CD4-positive, alpha-beta T cell treated with Interleukin-2 at 100 ng/mL for 4 hours (primary cell): ENCODE measurements around the gene NUB1.
"Not testable (repeated sequence)": the region's sequence is repeated elsewhere in the genome, so short reads cannot be mapped to it uniquely, and the experiment has no call there.

Source experiments
- DNase-seq: peaks from one replicate; pipeline ENCODE4 v3.0.0-alpha.2; 2020; ENCODE audit warnings: low spot score

Gene NUB1, protein sequence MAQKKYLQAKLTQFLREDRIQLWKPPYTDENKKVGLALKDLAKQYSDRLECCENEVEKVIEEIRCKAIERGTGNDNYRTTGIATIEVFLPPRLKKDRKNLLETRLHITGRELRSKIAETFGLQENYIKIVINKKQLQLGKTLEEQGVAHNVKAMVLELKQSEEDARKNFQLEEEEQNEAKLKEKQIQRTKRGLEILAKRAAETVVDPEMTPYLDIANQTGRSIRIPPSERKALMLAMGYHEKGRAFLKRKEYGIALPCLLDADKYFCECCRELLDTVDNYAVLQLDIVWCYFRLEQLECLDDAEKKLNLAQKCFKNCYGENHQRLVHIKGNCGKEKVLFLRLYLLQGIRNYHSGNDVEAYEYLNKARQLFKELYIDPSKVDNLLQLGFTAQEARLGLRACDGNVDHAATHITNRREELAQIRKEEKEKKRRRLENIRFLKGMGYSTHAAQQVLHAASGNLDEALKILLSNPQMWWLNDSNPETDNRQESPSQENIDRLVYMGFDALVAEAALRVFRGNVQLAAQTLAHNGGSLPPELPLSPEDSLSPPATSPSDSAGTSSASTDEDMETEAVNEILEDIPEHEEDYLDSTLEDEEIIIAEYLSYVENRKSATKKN

GRCh38 chr7:151341357-151342101 lies at the start of gene NUB1:
Gene NUB1 (plus strand): TSS chr7:151341812. CDS start chr7:151345350, 3,538 bp downstream.
- peak; percentile 89 for DNase-seq

GRCh38 chr7:151292850-151293249 lies 48.8 kb upstream of the NUB1 start:
- no peak for DNase-seq

DNA sequence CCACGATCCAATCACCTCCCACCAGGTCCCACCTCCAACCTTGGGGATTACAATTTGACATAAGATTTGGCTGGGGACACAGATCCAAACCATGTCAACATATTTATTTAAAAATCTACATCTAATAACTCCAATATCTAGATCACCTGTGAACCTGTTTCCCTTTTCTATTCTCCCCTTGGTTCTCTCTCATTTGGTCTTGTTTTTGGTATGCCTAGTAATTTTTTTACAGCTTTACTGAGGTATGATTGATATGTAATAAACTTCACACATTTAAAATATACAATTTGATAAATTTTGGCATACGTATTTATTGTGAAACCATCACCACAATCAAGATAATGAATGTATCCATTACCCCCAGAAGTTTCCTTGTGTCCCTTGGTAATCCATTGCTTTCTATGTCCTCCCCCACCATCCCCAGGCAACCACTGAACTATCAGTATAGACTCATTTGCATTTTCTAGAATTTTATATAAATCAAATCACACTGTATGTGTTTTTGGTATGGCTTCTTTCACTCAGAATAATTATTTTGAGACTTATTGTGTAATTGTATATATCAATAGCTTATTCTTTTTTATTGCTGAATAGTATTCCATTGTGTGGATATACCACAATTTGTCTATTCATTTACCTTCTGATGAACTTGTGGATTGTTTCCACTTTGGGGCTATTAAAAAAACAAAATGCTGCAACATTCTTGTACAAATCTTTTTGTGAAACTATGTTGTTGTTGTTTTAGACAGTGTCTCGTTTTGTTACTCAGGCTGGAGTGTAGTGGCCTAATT lies 45.2 kb upstream of the NUB1 start:
- DNase-seq: no peak

GRCh38 chr7:151298765-151299164 lies 42.8 kb upstream of the NUB1 start:
- DNase-seq: no peak

DNA sequence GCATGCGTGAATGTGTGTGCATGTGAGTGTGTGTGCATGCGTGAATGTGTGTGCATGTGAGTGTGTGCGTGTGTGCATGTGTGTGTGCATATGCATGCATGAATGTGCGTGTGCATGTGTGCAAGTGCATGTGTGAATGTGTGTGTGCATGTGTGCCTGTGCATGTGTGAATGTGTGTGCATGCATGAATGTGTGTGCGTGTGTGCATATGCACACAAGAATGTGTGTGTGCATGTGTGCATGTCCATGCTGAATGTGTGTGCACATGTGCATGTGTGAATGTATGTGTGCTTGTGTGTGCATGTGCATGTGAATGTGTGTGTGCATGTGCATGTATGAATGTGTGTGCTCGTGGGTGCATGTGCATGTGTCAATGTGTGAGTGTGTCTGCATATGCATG lies 42.1 kb upstream of the NUB1 start:
- no peak for DNase-seq

GRCh38 chr7:151299940-151300645 lies 41.5 kb upstream of the NUB1 start:
- no peak for DNase-seq

DNA sequence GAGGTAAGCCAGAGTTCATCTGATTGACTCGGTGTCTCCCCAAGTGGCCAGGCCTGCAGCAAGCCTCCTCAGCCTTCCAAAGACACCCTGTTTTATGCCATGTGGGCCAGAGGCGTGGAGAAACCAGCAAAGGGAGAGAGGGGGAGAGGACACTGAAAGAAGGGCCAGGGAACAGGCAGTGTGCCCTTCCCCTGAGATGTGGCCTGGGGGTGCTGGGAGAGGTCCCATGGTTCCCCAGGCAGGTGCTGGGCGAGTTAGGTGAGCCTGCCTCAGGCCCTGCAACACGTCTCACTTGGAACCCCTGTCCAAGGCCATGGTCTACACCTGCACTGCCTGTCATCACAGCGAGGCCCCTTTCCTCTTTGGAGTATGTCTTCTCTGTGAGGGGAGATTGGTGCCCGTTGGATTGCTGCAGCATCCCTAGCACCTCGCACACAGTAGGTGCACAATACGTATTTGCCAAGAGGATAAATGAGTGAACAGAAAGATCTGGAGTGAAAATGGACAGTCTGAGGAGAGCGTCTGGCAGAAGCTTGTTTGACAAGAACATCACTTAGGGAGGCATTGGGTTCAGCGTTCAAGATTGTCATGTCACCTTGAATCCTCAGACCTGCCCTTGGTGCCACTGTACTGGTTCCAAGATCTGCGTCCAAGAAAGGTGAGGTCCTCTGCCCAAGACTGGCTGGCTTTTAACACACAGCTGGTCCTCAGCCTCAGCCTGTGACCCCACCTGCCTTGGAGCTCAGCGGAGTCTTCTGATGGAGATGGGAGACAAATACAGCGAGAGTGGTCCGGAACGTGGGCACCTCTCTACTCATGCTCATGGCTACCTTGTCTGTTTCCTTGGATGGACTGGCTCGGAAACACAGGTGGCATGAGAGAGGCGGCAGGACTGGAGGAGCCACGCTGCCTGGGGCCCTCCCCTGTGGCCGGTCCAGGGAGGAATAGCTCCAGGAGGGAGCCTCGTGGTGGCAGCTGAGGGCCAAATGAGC lies 39.8 kb upstream of the NUB1 start:
- DNase-seq: no peak

DNA sequence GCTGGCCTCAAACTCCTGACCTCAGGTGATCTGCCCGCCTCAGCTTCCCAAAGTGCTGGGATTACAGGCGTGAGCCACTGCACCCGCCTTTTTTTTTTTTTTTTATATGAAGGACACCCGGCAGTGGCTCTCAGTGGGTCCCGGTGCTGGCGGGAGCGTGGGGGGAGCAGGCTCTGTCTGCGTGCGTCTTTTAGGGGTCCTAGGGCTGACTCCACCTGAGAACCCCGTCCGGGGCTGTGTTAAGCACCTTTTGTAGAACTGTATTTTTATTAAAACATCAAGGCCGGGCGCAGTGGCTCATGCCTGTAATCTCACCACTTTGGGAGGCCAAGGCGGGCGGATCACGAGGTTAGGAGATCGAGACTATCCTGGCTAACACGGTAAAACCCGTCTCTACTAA lies 37.4 kb upstream of the NUB1 start:
- not testable (repeated sequence) for DNase-seq

DNA sequence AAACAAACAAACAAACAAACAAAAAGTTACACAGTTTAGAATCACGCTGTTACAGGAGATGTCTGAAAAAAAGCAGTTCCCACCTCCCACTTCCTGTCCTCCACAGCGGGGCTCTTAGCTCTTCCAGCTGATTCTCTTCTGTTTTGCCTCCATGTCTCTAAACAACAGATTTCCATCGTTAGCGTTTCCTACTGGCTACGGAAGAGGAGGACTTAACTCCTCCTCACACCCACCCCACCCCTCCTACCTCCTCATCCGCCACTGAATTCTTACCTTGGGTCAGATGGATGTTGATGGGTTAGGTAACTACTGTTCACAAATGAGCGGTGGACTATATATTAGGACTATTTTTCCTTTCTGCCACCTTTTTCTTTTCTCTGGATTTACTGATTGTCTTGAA lies 36.8 kb upstream of the NUB1 start:
- no peak for DNase-seq

DNA sequence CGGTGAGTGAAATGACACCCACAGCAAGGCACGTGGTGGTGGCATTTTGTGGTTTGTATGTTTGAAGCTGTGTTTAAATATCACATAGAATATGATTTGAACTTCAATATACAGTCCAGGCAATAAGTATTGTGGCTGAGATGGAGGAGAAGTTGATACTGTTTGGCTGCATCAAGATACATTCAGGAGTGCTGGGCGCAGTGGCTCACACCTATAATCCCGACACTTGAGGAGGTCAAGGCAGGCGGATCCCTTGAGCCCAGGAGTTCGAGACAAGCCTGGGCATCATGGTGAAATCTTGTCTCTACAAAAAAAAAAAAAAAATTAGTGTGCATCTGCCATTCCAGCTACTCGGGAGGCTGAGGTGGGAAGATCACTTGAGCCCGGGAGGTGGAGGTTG lies 35.2 kb upstream of the NUB1 start:
- DNase-seq: no peak

GRCh38 chr7:151306860-151307259 lies 34.8 kb upstream of the NUB1 start:
- DNase-seq: no peak

DNA sequence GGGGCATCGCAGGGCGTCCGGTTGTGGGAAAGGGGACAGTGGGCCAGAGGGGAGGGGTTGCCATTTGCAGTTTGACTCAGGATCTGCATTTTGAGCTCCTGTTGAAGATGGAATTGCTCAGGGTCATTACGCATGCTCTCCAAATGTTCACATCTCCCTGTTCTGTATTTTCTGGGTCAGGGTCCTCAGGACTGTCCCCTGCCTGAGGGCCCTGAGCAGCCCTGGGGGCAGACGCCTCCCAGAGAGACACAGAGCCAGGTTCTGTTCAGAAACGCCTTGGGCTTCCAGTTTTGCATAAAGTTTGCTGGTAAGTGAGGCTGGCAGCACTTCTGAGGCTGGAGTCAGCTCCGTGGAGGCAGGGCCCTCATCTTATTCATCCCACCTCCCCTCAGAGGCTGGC lies 34.1 kb upstream of the NUB1 start:
- DNase-seq: no peak

DNA sequence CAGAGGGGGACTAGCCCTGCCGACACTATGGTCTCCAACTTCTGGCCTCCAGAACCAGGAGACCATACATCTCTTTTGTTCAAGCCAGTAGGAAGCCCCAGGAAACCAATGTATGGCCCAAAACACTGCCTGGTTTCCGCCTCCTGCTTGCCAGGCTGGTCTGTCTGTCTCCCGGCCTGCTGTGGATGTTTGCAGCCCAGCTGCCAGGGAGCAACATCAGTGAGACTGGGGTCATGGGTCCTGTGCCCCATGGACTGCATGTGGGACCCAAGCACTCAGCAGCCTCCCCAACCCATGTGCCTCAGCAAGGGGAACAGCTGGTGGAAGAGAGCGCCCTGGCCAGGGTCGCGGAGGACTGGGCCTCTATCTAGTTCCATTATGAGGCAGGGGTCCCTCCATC lies 33.4 kb upstream of the NUB1 start:
- no peak for DNase-seq

- DNase-seq: no peak
Measured at GRCh38 chr7:151308791-151309190, 32.8 kb upstream of the NUB1 start.

- no peak for DNase-seq
Measured at GRCh38 chr7:151309311-151309710, 32.3 kb upstream of the NUB1 start.

DNA sequence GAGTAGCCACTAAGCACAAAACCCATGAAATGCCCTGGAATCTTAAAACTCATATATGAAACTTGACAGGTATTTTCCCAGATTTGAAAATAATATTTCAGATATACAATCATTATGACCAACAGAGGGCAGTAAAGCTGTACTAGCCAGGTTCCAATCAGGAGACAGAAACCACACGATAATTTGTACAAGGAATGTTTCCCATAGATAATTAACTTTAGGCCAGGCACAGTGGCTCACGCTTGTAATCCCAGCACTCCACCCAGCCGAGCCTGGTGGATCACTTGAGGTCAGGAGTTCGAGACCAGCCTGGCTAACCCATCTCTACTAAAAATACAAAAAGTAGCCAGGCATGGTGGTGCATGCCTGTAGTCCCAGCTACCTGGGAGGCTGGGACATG lies 31.0 kb upstream of the NUB1 start:
- no peak for DNase-seq

- DNase-seq: no peak
Measured at GRCh38 chr7:151311294-151311864, 30.2 kb upstream of the NUB1 start.

DNA sequence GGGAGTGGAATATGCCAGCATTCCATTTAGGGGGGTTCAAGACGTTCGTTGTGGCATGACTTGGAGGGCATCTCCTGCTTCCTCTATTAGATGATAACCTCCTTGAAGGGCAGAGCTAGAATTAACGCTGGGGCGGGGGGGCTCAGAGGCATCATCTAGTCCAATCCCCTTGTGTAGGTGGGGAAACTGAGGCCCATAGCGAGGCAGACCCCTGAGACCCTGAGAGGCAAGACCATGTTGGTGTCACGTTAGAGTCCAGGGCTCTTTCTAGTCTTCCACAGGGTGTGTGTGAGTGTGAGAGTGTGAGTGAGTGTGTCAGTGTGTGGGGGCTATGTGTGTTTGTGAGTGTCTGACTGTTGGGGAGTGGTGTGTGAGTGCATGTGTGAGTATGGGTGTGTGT lies 29.3 kb upstream of the NUB1 start:
- no peak for DNase-seq

- DNase-seq: no peak
Measured at GRCh38 chr7:151312831-151313809, 28.5 kb upstream of the NUB1 start.
